CD4-positive, alpha-beta T cell (primary cell): Measurements from ENCODE around the gene WDR27. TPM values are rescaled to one million over a fixed set of nuclear protein-coding genes. Genes with fewer than 3 reads are reported as not detected.
"Not testable (repeated sequence)": the region's sequence is repeated elsewhere in the genome, so short reads cannot be mapped to it uniquely, and the experiment has no call there.

ENCODE experiments used
- ATAC-seq: fragments of 200-7000 bp; cut with Tn5 transposase; one replicate; pipeline ENCODE4 v1.10.0; 2022; ENCODE audit warnings: mild to moderate bottlenecking; ENCODE audit not compliant: poor library complexity
- CTCF ChIA-PET: fragments of 350-600 bp; sonication (Branson Sonifier 250); formaldehyde crosslinking; loops from one replicate; lab custom pipeline; 2021; ENCODE audit warnings: antibody characterized with exemption, inconsistent platforms; lab: Charles Lee
- POLR2A ChIA-PET: fragments of 350-600 bp; sonication (Branson Sonifier 250); formaldehyde crosslinking; loops from one replicate; lab custom pipeline; 2021; ENCODE audit warnings: antibody characterized with exemption, inconsistent platforms; lab: Charles Lee
- DNase-seq, 14 experiments: peaks; one replicate each; pipeline ENCODE4 v3.0.0-alpha.2; 2013 to 2020; ENCODE audit warnings: mixed read lengths in 2 of 14
- H3K27ac ChIP-seq, 2 donors: one replicate each; pipeline versions ENCODE4 v1.5.1 to v1.7.0; 2013; ENCODE audit warnings: low read length in 2 of 2, low read depth in 1 of 2, mild to moderate bottlenecking in 1 of 2
- H3K27me3 ChIP-seq, 2 experiments: 1 replicate in 1 of 2; 2 replicates in 1 of 2; pipeline versions ENCODE4 v1.6.1 to v1.7.0; 2013; ENCODE audit warnings: low read length in 2 of 2, control low read depth in 1 of 2, mild to moderate bottlenecking in 1 of 2, moderate library complexity in 1 of 2; ENCODE audit not compliant: insufficient read depth in 2 of 2, control insufficient read depth in 1 of 2
- H3K36me3 ChIP-seq: one replicate; pipeline ENCODE4 v1.6.1; 2013; ENCODE audit warnings: low read length, control low read depth; ENCODE audit not compliant: insufficient read depth
- H3K4me1 ChIP-seq: one replicate; pipeline ENCODE4 v1.6.1; 2013; ENCODE audit warnings: low read length, control low read depth; ENCODE audit not compliant: insufficient read depth
- H3K4me3 ChIP-seq: one replicate; pipeline ENCODE4 v1.5.1; 2013; ENCODE audit warnings: mild to moderate bottlenecking, low read length, moderate library complexity
- H3K9me3 ChIP-seq, 2 experiments: 1 replicate in 1 of 2; 2 replicates in 1 of 2; pipeline versions ENCODE4 v1.6.1 to v1.7.0; 2013; ENCODE audit warnings: low read length in 2 of 2, mild to moderate bottlenecking in 2 of 2, control low read depth in 1 of 2, moderate library complexity in 1 of 2; ENCODE audit not compliant: control insufficient read depth in 1 of 2, insufficient read depth in 1 of 2
- H3K27ac Mint-ChIP-seq: one replicate; pipeline ENCODE4 v1.8.0; 2020; ENCODE audit warnings: mixed read lengths
- H3K27me3 Mint-ChIP-seq: one replicate; pipeline ENCODE4 v1.8.0; 2021; ENCODE audit warnings: mixed read lengths
- H3K36me3 Mint-ChIP-seq: one replicate; pipeline ENCODE4 v1.8.0; 2021; ENCODE audit warnings: low read depth, mixed read lengths
- H3K4me1 Mint-ChIP-seq: one replicate; pipeline ENCODE4 v1.8.0; 2021; ENCODE audit warnings: low read depth, mixed read lengths
- H3K4me3 Mint-ChIP-seq: one replicate; pipeline ENCODE4 v1.8.0; 2020; ENCODE audit warnings: mild to moderate bottlenecking, mixed read lengths
- H3K9me3 Mint-ChIP-seq: one replicate; pipeline ENCODE4 v1.8.0; 2020; ENCODE audit warnings: mixed read lengths
- intact Hi-C, 2 experiments: fragments of 100-400 bp; cut with DNase I in 1 of 2; cut with micrococcal nuclease in 1 of 2; formaldehyde crosslinking; loops; one replicate each; pipeline versions ENCODE4 v1.15.1 to v1.9.0; 2023 to 2025; cut with DNase I, micrococcal nuclease
- total RNA-seq, 174 experiments: library from RNA in 2 of 174; stranded (reverse) in 2 of 174; gene quantifications; one replicate each; pipeline ENCODE4 v1.2.3 and lab custom pipeline; 2021 to 2026
- TF ChIP-seq, protein P1 (sequence below): fragments of 200-600 bp; IDR thresholded peaks from one replicate; pipeline ENCODE4 v1.8.0; 2022; ENCODE audit warnings: antibody characterized with exemption, mild to moderate bottlenecking

WDR27 gene
- total RNA-seq, 2 experiments from 2014 or later: 22.0 to 23.5 TPM

DNA sequence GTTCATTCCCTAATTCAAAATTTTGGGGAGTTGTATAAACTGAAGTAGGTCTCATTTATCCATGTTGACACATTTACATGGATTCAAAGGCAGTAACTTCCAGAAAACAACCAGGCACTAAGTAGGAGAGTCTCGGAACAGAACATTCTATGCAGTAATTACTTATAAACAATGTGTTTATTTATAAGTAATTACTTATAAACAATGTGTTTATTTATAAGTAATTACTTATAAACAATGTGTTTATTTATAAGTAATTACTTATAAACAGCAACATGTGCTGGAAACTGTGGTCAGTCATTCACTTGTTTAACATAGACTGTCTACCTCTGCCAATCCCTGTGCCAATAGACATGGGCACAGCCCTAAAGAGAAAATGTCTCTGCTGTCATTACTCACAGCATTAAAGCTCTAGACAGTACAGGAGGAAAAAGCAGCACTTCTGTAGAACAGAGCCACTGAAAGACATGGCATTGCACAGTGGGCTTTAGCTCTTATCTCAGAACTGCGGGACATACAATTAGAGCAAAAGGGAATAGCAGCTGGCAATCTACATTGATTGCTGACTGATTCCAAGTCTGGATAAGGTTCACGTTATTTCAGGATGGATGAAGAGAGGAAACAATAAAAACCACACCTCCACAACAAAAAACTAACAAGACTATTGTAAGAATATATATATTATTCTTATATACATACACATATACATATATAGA is 188.2 kb downstream of the WDR27 start:
- ChIA-PET CTCF (no interaction called here), POLR2A (no interaction called here)
- no peak for DNase-seq
- no peak overlapping the region for H3K4me3 ChIP-seq
- H3K36me3 ChIP-seq: no peaks in the 10 kb centered on the region
- H3K4me1 Mint-ChIP-seq: no peaks in the 10 kb centered on the region
- H3K27me3 Mint-ChIP-seq: no peaks in the 10 kb centered on the region
- H3K27ac Mint-ChIP-seq: no peak overlapping the region
- peaks cover 7 to 13% of the 10 kb centered on the region in 2 experiments for H3K9me3 ChIP-seq
- ATAC-seq: no peak
- peaks cover under 1% of the 10 kb centered on the region for H3K9me3 Mint-ChIP-seq
- TF ChIP-seq, protein P1, sequence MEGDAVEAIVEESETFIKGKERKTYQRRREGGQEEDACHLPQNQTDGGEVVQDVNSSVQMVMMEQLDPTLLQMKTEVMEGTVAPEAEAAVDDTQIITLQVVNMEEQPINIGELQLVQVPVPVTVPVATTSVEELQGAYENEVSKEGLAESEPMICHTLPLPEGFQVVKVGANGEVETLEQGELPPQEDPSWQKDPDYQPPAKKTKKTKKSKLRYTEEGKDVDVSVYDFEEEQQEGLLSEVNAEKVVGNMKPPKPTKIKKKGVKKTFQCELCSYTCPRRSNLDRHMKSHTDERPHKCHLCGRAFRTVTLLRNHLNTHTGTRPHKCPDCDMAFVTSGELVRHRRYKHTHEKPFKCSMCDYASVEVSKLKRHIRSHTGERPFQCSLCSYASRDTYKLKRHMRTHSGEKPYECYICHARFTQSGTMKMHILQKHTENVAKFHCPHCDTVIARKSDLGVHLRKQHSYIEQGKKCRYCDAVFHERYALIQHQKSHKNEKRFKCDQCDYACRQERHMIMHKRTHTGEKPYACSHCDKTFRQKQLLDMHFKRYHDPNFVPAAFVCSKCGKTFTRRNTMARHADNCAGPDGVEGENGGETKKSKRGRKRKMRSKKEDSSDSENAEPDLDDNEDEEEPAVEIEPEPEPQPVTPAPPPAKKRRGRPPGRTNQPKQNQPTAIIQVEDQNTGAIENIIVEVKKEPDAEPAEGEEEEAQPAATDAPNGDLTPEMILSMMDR: no peak
- H3K36me3 Mint-ChIP-seq: peaks cover 2% of the 10 kb centered on the region
- no peaks in the 10 kb centered on the region for H3K27me3 ChIP-seq
- intact Hi-C loops: no loop called here
- H3K4me1 ChIP-seq: no peaks in the 10 kb centered on the region
- no peak overlapping the region for H3K27ac ChIP-seq
- H3K4me3 Mint-ChIP-seq: no peak overlapping the region

GRCh38 chr6:169511785-169512184 is 190.0 kb downstream of the WDR27 start:
- H3K36me3 ChIP-seq, H3K27ac ChIP-seq, H3K27me3 Mint-ChIP-seq, intact Hi-C loops, ATAC-seq, H3K4me3 Mint-ChIP-seq, H3K27me3 ChIP-seq, H3K9me3 ChIP-seq, H3K4me1 Mint-ChIP-seq, DNase-seq, H3K36me3 Mint-ChIP-seq, H3K4me1 ChIP-seq, H3K9me3 Mint-ChIP-seq, CTCF ChIA-PET, H3K4me3 ChIP-seq, H3K27ac Mint-ChIP-seq: not testable (repeated sequence)
- POLR2A ChIA-PET: interaction anchor here (1.1 kb wide), 1 partner anchor 119 kb away, joined by 3 read pairs; no protein-coding TSS in a partner anchor

GRCh38 chr6:169510871-169511270 is 191.0 kb downstream of the WDR27 start:
- H3K4me1 ChIP-seq: no peaks in the 10 kb centered on the region
- Mint-ChIP-seq H3K4me1 (no peaks in the 10 kb centered on the region), H3K36me3 (no peaks in the 10 kb centered on the region), H3K9me3 (peaks cover 4% of the 10 kb centered on the region), H3K27me3 (no peaks in the 10 kb centered on the region), H3K27ac (no peak overlapping the region), H3K4me3 (no peak overlapping the region)
- H3K27ac ChIP-seq: no peak overlapping the region
- ChIA-PET POLR2A (no interaction called here), CTCF (no interaction called here)
- H3K36me3 ChIP-seq: no peaks in the 10 kb centered on the region
- H3K4me3 ChIP-seq: no peak overlapping the region
- TF ChIP-seq, protein P1: no peak
- no peaks in the 10 kb centered on the region for H3K9me3 ChIP-seq
- DNase-seq: no peak
- no peak for ATAC-seq
- intact Hi-C loops: no loop called here
- no peaks in the 10 kb centered on the region for H3K27me3 ChIP-seq

DNA sequence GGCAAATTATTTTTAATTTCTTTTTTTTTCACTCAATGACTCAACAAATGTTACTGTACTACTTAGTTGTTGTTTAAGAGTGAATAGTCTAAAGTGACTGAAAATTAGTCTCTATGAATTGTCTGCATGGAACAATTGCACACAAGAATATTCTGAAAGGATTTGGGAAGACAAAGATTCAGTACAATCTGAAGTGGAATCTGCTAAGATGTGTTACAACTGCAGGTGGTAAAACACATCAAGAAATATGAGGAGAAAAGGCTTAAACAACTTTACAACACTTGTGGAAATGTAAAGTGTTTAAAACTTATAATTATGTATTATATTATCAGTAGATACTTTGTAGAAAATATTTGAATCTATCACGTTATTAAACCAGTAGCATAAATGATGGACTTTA is 193.4 kb downstream of the WDR27 start:
- H3K4me3 ChIP-seq: no peak overlapping the region
- ChIA-PET POLR2A (no interaction called here), CTCF (no interaction called here)
- no peaks in the 10 kb centered on the region for H3K27me3 ChIP-seq
- intact Hi-C loops: loop anchor here in 1 of 2 experiments (10.0 kb wide), 1 partner anchor 146 kb away; no protein-coding TSS in a partner anchor
- no peaks in the 10 kb centered on the region for H3K4me1 ChIP-seq
- no peaks in the 10 kb centered on the region for H3K9me3 ChIP-seq
- H3K27me3 Mint-ChIP-seq: no peaks in the 10 kb centered on the region
- H3K27ac Mint-ChIP-seq: no peak overlapping the region
- TF ChIP-seq, protein P1: no peak
- H3K36me3 ChIP-seq: no peaks in the 10 kb centered on the region
- H3K4me3 Mint-ChIP-seq: no peak overlapping the region
- no peaks in the 10 kb centered on the region for H3K36me3 Mint-ChIP-seq
- no peaks in the 10 kb centered on the region for H3K4me1 Mint-ChIP-seq
- H3K9me3 Mint-ChIP-seq: peaks cover 4% of the 10 kb centered on the region
- no peak for DNase-seq
- no peak for ATAC-seq
- no peak overlapping the region for H3K27ac ChIP-seq
